Left cardiac atrium (tissue), 4 donors: ENCODE measurements around the gene HLA-DQA1. TPM values are rescaled to one million over a fixed set of nuclear protein-coding genes. Genes with fewer than 3 reads are reported as not detected.
A peak's percentile ranks its signal among the peaks of the same experiment; 100 is the strongest.
"Not testable (repeated sequence)": the region's sequence is repeated elsewhere in the genome, so short reads cannot be mapped to it uniquely, and the experiment has no call there.

Experiments
- ATAC-seq, 2 donors: fragments of 200-7000 bp; cut with Tn5 transposase; one replicate each; pipeline ENCODE4 v1.9.1; 2020; ENCODE audit warnings: mild to moderate bottlenecking in 2 of 2, moderate library complexity in 2 of 2
- DNase-seq: peaks from one replicate; pipeline ENCODE4 v3.0.0-alpha.2; 2020
- intact Hi-C, 2 donors: fragments of 100-400 bp; cut with DNase I; formaldehyde crosslinking; loops; one replicate each; pipeline versions ENCODE4 v1.14.1 to v1.15.1; 2022 to 2023
- long read RNA-seq: library from polyadenylated mRNA; unstranded; transcript quantifications from one replicate; pipeline ENCODE4 v2.0.0, GENCODE V29; 2021
- total RNA-seq, 2 donors: library from RNA; stranded (reverse); fragmentation: NEBNext Ultra II Directional; extraction: Animal tissue kit (Norgen Biotek cat#: 25700); gene quantifications; one replicate each; pipeline ENCODE4 v1.2.1, GENCODE V29; 2021
- donor health status: DM: no; HTN: yes; CAD: no.
- donor health status: DM: no; HTN: yes; CAD: no; lungs with severe emphysema.
- donor health status: DM: yes; HTN: yes; CAD: no.
- donor health status: Dilated cardiomyopathy.

Gene HLA-DQA1
- total RNA-seq = 1 to 10 TPM; 7.7 to 8.3 TPM
- long read RNA-seq = 0 reads

DNA sequence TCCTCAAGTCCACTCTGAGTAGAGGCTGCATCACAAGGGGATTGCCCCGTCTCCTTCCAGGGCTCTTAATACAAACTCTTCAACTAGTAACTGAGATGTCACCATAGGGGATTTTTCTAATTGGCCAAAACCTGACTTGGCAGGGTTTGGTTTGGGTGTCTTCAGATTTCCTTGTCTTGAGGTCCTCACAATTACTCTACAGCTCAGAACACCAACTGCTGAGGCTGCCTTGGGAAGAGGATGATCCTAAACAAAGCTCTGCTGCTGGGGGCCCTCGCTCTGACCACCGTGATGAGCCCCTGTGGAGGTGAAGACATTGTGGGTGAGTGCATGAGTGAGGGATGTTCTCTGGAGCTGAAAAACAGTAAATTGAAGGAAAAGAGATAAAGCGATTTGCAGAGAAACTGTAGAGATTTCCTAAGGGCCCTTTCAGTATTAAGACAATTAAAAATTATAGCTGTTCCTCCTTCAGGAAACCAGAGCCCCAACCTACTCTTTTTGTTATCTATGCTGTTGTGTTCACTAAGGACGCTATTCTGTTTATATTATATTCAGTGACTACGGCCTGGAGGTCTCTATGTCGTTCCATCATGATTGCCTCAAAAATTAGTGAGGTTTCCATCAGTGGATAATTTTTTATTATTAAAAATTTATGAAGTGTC, at the start of gene HLA-DQA1:
Gene HLA-DQA1, plus strand, starts transcription at position 188 of the 662 bp plus-strand sequence. Its CDS starts 53 bp downstream, at position 241.
- DNase-seq = no peak
- ATAC-seq = peak; percentile 59 to 67
- intact Hi-C loops = no loop called here

DNA sequence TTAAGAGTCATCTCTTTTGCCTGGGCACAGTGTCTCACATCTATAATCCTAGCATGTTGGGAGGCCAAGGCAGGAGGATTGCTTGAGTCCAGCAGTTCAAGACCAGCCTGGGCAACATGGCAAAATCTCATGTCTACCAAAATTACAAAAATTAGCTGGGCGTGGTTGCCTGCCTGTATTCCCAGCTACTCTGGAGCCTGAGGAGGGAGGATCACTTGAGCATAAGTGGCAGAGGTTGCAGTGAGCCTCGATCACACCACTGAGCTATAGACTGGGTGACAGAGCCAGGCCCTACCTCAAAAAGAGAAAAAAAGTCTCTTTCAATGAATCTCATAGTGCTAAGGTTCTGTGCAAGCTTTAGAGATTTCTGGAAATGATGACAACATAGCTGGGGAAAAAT, 49.0 kb upstream of the HLA-DQA1 start:
- no peak for ATAC-seq
- intact Hi-C loops = no loop called here
- no peak for DNase-seq

- intact Hi-C loops = no loop called here
- ATAC-seq = peak; percentile 95 to 98
- peak; percentile 28 for DNase-seq
Measured at GRCh38 chr6:32589596-32590449, 47.4 kb upstream of the HLA-DQA1 start, which contains the start of gene HLA-DRB1. Gene HLA-DRB1, minus strand, starts transcription at chr6:32589848. Its CDS starts 106 bp downstream, at chr6:32589742.

DNA sequence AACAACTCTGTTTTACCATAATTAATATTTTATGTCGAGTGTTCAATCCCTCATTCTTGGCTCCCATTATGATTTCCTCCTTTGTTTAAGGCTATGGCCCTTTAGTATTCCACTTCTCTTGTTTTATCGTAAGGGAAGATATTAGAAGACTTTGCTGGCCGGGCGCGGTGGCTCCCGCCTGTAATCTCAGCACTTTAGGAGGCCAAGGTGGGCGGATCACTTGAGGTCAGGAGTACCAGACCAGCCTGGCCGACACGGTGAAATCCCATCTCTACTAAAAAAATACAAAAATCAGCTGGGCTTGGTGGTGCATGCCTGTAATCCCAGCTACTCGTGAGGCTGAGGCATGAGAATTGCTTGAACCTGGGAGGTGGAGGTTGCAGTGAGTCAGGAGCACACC, 46.5 kb upstream of the HLA-DQA1 start:
- intact Hi-C loops, DNase-seq, ATAC-seq: not testable (repeated sequence)

DNA sequence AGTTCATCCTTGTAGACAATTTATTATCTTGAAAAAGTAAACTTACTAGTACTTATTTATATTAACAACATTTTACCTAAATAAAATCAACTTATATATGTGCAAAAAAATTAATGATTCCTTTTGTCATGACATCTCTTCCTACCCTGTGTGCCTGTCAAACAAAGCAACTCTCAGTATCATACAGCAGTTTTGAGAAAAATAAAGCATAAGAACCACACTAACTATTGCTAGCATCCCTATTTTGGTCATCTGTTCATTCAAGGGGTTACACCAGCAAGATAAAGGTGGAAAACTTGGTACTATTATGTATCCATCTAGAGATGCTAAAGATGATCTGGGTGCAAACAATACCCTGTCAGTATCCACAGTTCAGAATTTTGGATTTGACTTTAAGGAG, 40.2 kb upstream of the HLA-DQA1 start:
- intact Hi-C loops = no loop called here
- DNase-seq = no peak
- ATAC-seq = no peak

GRCh38 chr6:32602383-32602782, 34.8 kb upstream of the HLA-DQA1 start:
- no peak for DNase-seq
- no peak for ATAC-seq
- intact Hi-C loops = no loop called here

DNA sequence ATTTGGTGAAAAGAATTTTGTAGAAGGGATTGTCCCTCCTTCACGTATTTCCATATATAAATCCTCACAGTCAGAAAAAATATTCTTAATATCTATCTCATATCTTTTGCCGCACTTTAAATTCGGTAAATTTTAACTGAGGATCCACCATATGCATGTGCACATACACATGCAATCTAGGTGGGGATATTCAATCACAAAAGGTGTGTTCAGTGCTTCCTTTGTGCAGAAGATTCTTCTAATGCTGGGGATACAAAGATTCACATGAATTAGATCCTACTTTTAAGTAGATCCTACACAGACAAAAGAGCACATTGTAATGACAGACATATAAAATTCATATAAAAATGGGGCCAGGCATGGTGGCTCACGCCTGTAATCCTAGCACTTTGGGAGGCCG, 34.0 kb upstream of the HLA-DQA1 start:
- intact Hi-C loops = no loop called here
- ATAC-seq = no peak
- DNase-seq = no peak

DNA sequence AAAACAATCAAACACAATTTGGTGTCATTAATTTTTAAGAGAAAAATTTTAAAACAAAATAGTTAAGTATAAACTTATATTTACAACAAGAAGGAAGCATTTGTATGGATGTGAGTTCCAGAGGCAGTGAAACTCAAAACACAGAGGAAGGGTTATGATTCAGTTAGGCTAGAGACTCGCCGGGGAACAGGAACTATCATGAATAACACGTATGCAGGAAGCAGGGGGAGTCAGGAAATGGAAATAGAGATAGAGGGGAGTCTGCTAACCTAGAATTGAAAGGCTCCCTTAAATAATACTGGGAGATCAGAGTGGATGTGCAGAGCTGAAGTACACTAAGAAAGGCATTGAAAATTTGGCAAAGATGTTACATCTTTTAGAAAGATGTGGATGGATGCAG, 33.3 kb upstream of the HLA-DQA1 start:
- no peak for DNase-seq
- intact Hi-C loops = no loop called here
- ATAC-seq = peak; percentile 50 to 76

DNA sequence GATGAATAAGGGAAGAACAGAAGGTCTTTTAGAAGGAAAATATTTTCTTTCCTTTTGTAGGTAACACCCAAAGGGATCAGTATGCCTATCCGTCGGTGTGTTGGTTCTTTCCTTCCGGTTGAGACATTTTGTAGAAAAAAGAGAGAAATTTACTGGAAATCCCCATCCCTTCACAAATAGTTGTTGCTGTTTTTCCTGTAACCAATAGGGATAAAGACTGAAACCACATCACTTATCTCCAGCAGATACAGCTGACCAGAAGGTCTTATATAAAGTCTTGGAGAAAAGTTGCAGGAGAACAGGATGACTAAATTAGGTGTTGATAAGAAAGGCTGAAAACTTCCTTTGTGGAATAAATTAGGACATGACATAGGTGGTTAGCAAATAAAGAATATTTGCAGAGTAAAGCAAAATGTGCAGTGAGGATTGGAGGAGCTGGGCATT, 32.8 kb upstream of the HLA-DQA1 start:
- intact Hi-C loops = no loop called here
- ATAC-seq (peak; percentile 87 to 94), DNase-seq (no peak)

GRCh38 chr6:32607263-32607987, 29.8 kb upstream of the HLA-DQA1 start:
- ATAC-seq = no peak
- DNase-seq = no peak

GRCh38 chr6:32607988-32608298, 29.3 kb upstream of the HLA-DQA1 start:
- intact Hi-C loops = no loop called here
- ATAC-seq (no peak), DNase-seq (no peak)

More at GRCh38 chr6:32607263-32607987, 29.8 kb upstream of the HLA-DQA1 start:
- intact Hi-C loops = no loop called here

GRCh38 chr6:32608362-32608761, 28.8 kb upstream of the HLA-DQA1 start:
- DNase-seq (no peak), ATAC-seq (no peak)
- intact Hi-C loops = no loop called here

DNA sequence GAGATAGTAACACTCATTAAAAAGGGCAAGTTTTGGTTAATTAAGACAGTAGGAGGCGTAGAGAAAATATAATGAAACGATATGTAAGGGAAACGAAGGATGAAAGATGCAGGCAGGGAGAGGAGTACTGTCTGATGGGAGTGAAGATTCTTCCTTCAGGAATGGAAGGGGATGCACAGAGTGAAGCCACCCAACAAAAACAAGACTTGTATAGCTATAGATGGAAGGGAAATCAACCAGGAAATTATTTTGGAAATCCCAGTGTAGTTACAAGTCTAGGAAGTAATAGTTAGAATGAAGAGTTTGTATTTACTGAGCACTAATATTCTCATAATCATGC, 27.8 kb upstream of the HLA-DQA1 start:
- no peak for ATAC-seq
- intact Hi-C loops = no loop called here
- no peak for DNase-seq

DNA sequence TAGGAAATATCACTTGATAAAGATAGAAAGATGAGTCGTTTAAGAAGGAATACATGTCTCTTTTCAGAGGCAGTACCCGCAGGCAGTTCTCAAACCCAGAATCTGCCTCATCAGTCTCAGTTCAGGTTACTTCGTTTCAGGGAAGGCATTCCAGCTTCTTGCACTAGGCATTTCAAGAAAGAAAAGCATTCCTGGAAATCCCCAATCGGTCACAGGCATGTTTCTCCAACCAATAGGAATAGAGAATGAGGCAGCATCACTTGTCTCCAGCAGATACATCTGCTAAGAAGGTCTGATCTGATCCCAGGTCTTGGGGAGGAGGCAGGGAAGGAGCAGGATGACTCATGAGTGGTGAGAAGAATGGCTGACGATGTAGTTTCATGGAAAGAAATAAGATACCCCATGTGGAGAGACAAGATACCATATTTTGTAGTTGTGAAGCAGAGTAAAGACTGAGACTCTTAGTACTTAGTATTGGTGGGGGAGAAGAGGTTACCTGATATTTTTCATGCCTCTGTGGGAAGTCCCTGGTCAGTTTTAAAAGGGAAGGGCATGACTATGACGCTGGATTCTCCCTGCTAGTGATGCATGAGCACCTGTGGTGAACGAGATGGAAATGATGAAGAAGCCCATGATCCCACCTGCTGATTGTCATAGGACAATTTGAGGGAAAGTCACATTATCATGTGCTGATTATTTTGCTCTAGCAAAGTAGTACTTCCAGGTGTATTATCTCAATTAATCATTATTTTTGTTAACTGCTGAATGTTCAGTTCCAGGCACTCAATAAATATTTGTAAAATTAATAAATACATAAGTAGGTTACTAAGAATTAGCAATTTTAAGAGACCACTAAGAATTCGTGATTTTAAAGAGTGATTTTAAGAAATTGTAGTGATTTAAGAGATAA, 27.2 kb upstream of the HLA-DQA1 start:
- ATAC-seq (peak; percentile 98 to 100), DNase-seq (peak; percentile 45)
- intact Hi-C loops = no loop called here

DNA sequence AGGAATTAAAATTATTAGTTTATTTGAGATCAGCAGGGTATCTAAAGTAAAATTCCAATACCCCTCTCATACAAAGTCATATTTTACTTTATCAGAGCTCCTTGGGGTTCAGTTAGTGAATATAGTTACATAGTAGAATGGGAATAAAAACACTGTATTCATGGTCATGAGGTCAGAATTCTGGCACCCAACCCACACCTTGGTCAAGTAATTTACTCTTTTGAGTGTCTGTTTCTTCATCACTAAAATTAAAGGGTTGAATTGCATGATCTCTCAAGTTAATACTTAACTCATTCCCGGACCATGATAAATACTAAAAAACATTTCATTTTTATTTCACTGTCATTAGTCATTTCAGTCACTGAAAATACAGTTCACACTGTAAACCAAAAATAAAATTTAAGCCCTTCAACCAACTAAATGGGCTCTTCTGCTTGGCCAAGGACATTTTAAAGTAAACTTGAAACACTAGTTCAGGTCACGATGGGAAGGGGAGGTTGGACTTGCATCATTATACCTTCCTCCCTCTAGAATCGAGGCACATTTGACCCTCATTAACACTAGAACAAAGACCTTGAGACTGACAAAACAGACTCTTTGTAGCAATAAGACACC, 26.4 kb upstream of the HLA-DQA1 start:
- DNase-seq (no peak), ATAC-seq (no peak)
- intact Hi-C loops = no loop called here

DNA sequence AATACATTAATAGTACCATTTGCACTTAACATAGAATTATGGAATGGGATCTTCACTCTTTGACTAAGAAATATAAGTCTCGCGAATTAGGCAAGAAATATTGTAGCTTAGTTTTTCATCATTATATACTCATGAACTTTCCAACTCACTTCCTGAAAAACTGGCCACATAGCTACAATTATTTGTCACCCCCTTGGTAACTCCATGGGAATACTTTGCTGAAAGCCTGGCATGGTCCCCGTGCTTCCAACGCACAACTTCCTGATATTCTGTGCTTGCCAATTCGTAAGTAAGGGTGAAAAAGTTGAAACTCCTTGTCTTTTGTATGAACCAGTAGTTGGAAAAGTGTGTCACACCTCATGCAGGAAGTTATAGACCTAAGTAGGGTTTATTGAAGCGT, 23.7 kb upstream of the HLA-DQA1 start:
- intact Hi-C loops = no loop called here
- DNase-seq (no peak), ATAC-seq (no peak)

DNA sequence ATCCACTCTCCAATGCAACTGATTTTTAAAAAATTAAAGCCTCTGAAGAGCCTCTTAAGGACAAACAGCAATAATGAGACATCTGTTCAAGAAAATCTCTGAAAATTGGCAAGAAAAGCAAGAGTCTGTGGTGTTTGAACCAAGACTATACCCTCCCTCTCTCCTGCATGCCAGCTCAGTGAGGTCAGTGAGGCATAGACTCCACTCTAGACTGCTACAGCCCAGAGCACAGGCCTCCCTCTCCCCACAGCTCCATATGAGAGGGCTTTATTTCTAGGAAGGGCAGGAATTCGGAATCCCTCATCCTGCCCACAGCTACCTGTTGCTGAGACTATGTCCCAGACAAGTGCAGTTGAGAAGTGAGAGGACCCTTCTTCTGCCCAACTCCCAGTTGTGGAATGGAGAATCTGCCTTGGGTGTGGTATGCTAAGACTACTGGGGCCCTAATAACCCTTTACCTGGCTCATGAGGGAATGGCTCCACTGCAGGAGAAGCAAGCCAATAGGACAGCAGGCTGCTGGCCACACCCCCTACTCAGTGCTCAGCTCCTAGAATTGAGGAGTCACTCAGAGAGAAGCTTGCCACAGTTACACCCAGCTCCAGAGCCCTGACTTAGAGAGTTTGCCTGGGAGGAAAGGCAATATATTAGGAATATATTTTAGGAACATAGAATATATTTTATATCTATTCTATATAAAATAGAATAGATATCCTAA, 22.7 kb upstream of the HLA-DQA1 start:
- intact Hi-C loops = no loop called here
- no peak for ATAC-seq
- DNase-seq = no peak
